Epithelial cell of esophagus (primary cell): ENCODE results near the gene PPP1R12B.
"Not testable (repeated sequence)": the region's sequence is repeated elsewhere in the genome, so short reads cannot be mapped to it uniquely, and the experiment has no call there.

ENCODE experiments used
- DNase-seq: peaks from one replicate; pipeline ENCODE4 v3.0.0; 2010; ENCODE audit warnings: low read depth
- H3K4me3 ChIP-seq: 2 replicates; pipeline ENCODE4 v1.5.1; 2011; ENCODE audit warnings: mild to moderate bottlenecking, low read length, control low read depth
- TF ChIP-seq, protein P1 (sequence below): IDR thresholded peaks from 2 replicates; pipeline ENCODE4 v1.5.1; 2011; ENCODE audit warnings: low read depth, mild to moderate bottlenecking, low read length, control low read depth, inconsistent platforms; ENCODE audit not compliant: insufficient read depth; ENCODE audit errors: missing control alignments

The PPP1R12B gene

DNA sequence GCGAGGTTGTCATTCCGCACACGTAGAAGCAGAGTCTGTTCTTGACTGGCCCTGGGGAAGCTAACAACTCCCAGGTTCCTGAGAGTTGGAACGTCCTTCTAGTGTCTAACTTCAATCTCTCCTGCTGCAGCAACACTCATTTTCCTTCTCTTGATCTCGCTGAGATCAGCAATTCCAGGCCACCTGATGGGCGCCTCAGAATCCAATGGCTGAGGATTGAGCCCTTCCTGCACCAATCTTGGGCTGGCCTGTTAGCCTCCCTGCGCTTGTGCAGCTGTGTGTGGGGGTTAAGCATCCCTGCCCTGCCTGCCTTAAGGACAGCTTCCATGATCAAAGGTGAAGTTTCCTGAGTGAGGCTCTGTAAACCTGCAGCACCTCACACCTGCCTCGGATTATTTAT, 273.9 kb downstream of the PPP1R12B start:
- H3K4me3 ChIP-seq, result no peak overlapping the region
- DNase-seq, result no peak
- TF ChIP-seq, protein P1, sequence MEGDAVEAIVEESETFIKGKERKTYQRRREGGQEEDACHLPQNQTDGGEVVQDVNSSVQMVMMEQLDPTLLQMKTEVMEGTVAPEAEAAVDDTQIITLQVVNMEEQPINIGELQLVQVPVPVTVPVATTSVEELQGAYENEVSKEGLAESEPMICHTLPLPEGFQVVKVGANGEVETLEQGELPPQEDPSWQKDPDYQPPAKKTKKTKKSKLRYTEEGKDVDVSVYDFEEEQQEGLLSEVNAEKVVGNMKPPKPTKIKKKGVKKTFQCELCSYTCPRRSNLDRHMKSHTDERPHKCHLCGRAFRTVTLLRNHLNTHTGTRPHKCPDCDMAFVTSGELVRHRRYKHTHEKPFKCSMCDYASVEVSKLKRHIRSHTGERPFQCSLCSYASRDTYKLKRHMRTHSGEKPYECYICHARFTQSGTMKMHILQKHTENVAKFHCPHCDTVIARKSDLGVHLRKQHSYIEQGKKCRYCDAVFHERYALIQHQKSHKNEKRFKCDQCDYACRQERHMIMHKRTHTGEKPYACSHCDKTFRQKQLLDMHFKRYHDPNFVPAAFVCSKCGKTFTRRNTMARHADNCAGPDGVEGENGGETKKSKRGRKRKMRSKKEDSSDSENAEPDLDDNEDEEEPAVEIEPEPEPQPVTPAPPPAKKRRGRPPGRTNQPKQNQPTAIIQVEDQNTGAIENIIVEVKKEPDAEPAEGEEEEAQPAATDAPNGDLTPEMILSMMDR, result no peak

DNA sequence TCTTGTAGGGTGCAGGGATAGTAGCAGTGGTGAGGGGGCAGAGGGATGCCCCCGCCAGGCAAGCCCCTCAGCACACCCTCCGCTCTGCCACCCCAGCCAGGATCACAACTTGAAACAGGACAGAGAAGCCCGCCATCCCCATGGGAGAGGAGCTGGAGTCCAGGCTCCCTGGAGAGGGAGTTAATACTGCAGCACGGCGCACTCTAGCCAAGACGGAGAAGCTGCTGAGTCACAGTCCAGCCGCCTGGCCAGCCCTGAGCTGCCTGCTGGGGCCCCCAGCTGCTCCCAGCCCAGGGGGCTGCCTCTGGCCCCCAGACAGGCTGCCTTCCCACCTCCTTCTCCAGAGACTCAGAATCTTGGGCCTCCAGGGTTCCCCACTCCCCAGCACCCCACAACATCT, 274.6 kb downstream of the PPP1R12B start:
- no peak for DNase-seq
- no peak overlapping the region for H3K4me3 ChIP-seq
- TF ChIP-seq, protein P1, result no peak

DNA sequence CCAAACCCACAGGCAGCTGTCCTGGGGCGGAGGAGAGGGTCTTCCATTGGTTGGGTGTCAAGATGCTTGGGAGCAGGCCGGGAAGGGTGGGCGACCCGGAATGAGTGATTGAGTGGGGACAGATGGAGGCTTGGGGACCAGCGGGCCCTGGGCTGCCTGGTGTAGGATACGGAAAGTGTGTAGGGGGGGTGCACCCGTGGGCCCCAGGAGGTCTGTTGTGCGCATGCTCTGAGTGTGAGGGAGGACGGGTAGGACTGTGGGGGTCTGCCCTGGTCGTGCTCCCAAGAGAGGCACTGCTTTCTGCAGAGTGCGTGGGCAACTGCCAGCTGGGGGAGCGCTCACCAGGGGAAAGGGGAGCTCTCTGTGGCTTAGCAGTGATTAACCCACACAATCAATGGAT, 275.0 kb downstream of the PPP1R12B start:
- not testable (repeated sequence) for H3K4me3 ChIP-seq, DNase-seq

DNA sequence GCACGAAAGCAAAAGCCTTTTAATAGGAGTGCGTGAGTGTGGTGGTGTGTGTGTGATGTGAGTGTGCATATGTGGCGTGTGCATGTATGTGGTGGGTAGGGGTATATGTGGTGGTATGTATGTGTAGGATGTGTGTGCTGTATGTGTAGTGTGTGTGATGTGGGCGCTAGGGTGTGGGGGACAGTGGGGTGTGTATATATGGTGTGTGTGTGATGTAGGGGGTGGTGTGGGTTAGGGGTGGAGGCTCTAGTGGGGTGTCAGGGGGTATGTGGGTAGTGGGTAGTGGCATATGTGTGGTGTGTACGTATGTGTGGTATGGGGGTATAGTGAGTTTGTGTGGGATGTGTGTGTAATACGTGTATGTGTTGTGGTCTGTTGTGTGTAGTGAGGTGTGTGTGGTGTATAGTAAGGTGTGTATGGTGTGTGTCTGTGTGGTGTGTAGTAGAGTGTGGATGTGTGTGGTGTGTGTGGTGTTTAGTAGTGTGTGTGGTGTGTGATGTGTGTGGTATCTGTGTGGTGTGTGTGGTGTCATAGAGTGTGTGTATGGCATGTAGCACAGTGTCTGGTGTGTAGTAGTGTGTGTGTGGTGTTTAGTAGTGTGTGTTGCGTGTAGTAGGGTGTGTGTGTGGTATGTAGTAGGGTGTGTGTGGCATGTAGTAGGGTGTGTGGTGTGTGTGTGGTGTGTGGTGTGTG, 275.7 kb downstream of the PPP1R12B start:
- TF ChIP-seq, protein P1, result no peak
- no peak for DNase-seq
- H3K4me3 ChIP-seq, result no peak overlapping the region

DNA sequence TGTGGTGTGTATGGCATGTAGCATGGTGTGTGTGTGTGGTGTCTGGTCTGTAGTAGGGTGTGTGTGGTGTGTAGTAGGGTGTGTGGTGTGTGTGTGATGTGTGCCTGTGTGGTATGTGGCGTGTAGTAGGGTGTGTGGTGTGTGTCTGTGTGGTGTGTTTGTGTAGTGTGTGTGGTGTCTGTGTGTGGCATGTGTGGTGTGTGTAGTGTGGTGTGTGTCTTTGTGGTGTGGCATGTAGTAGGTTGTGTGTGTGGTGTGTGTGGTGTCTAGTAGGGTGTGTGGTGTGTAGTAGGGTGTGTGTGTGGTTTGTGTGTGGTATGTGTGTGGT, 276.2 kb downstream of the PPP1R12B start:
- DNase-seq, result no peak
- no peak overlapping the region for H3K4me3 ChIP-seq
- TF ChIP-seq, protein P1, result no peak

DNA sequence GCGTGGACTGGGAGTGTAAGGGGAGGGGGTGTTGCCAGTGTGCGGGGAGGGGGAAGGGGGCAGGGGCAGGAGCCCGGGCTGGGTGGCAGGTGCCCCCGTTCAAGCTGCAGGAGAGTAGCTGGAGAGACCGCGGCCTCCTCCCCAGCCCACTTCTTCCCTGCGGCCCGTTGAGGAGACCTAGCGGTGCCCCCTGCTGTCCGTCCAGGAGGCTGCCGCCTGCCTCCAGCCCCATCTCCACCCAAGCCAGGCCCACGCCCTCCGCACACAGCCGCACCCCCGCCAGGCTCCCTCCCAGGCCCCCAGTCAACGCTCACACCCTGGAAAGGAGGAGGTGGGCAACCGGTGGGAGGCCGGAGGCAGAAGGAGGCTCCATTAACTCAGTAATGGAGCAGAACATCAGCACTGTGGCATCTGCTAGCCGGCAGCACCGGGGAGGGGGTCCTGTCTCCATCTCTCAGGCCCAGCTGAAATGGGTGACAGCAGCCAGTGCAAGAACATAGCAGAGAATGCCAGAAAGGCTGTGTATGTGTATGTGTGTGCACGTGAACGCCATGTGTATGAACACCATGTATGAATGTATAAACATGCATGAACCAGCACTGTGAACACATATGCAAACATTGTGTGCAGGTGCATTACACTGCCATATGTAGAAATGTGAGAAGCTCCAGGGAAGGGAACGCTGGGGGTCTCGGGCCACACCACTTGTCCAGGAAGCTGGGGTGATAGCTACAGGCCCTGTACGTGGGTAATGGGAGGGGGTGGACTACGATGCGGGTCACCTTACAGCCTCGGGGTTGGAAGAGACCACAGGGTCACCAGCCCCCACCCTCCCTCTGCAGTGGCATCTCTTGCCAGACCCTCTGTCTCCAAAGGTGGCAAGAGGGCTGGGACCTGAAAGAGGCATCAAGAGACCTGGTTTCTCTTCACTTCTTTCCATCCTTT, 277.2 kb downstream of the PPP1R12B start:
- TF ChIP-seq, protein P1, result peak; percentile 62
- no peak overlapping the region for H3K4me3 ChIP-seq
- peak; percentile 64 for DNase-seq

DNA sequence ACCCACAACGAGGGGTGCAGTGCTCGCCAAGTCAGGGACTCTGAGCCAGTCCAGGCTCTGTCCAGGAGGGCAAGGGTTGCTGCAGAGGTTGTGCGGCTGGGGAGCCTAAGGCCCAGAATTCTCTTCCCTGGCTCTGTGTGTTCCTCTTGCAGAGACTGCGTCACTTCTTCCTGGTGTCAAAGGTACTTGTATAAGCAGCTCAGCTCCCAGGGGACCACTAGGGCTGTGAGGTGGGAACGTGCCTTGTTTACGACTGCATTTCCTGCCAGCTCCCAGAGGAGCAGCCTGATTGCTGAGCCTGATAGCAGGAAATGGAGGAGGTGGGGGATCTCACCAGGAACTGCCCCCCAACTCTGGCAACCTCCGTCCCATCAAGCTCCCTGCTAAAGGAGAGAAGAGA, 278.5 kb downstream of the PPP1R12B start:
- not testable (repeated sequence) for DNase-seq, H3K4me3 ChIP-seq
